ENCODE measurements around the gene CABP5.
"Not testable (repeated sequence)": the region's sequence is repeated elsewhere in the genome, so short reads cannot be mapped to it uniquely, and the experiment has no call there.

The CABP5 gene

DNA sequence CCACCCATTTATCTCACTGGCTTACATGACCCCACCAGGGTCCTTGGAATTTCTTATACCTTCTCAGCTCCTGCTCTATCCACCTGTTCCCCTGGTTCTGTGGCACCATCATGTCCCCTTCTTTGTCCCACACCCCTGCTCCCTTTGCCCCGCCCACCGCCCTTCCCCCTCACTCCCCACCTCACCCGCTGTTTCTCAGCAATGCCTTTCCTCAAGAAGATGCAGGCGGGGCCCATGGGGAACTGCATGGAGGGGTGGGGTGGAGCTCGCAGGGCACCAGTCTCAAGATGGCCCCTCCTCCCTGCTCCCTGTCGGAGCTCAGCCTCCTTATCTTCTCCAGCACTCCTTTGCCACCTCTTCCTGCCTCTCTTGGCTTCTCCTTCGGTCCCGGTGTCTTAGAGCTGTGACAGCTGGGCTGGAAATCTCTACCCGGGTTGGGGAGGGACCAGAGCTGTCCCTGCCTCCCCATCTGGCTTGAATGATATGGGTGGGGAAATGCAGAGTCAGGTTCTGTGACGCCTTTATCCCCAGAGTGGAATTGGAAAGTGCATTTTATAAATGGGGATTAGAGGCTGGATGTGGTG, at the start of gene CABP5:
CABP5 (minus strand) TSS at position 405 of the 584 bp plus-strand sequence; CDS start at position 248, 157 bp downstream.
- Mint-ChIP-seq H3K36me3 (ENCODE audit: low read depth) (no peaks in the 10 kb centered on the region), H3K27me3 (peaks cover 8% of the 10 kb centered on the region), H3K4me1 (ENCODE audit: low read depth) (no peaks in the 10 kb centered on the region), H3K4me3 (no peak within 1 kb of the TSS), H3K9me3 (peaks cover 13% of the 10 kb centered on the region), H3K27ac (no peak within 1 kb of the TSS)
- intact Hi-C loops (cut with micrococcal nuclease), result no loop called here

- H3K27ac Mint-ChIP-seq; H3K4me1 Mint-ChIP-seq (ENCODE audit: low read depth); H3K4me3 Mint-ChIP-seq; H3K27me3 Mint-ChIP-seq; H3K9me3 Mint-ChIP-seq; intact Hi-C loops (cut with micrococcal nuclease); H3K36me3 Mint-ChIP-seq (ENCODE audit: low read depth): not testable (repeated sequence)
Observed at GRCh38 chr19:48091111-48091718, 47.3 kb upstream of the CABP5 start.

DNA sequence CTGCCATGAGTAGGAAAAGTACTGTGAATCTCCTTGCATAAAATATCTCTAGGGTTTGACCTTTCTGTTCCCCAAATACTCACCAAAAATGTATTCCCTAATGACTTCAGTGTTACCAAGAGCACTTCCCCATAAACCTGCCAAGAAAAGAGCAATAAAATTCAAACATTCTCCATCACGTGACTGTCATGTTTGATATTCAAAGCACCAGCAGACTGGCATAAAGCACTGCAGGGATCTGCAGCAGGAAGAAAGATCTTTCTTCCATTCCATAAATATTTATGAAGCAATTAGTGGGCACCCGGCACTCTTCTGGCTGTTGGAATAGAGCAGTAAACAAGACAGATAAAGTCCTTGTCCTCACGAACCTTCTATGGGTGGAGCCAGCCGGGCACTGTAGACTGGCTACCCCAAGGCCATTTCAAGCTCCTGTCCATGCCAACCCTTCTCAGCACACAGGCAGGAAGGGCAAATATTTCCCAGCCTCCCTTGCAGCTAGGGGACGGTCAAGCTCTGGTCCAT, 46.5 kb upstream of the CABP5 start:
- no peaks in the 10 kb centered on the region for H3K9me3 Mint-ChIP-seq
- no peak overlapping the region for H3K4me3 Mint-ChIP-seq
- no peak overlapping the region for H3K27ac Mint-ChIP-seq
- no peaks in the 10 kb centered on the region for H3K36me3 Mint-ChIP-seq (ENCODE audit: low read depth)
- intact Hi-C loops (cut with micrococcal nuclease), result no loop called here
- H3K4me1 Mint-ChIP-seq (ENCODE audit: low read depth), result no peaks in the 10 kb centered on the region
- peaks cover 5% of the 10 kb centered on the region for H3K27me3 Mint-ChIP-seq

DNA sequence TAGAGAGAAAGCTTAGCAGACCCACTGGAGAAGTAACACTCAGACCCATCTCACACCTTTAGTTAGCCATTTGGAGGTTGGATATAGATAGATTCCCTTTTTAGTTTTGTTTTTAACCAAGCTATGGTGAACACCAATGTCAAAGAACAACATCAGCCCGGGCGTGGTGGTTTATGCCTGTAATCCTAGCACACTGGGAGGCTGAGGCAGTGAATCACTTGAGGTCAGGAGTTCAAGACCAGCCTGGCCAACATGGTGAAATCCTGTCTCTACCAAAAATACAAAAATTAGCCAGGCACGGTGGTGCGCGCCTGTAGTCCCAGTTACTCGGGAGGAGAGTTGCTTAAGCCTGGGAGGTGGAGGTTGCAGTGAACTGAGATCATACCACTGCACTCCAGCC, 45.1 kb upstream of the CABP5 start:
- H3K36me3 Mint-ChIP-seq (ENCODE audit: low read depth); H3K27me3 Mint-ChIP-seq; H3K4me3 Mint-ChIP-seq; H3K4me1 Mint-ChIP-seq (ENCODE audit: low read depth); H3K27ac Mint-ChIP-seq; intact Hi-C loops (cut with micrococcal nuclease); H3K9me3 Mint-ChIP-seq: not testable (repeated sequence)

DNA sequence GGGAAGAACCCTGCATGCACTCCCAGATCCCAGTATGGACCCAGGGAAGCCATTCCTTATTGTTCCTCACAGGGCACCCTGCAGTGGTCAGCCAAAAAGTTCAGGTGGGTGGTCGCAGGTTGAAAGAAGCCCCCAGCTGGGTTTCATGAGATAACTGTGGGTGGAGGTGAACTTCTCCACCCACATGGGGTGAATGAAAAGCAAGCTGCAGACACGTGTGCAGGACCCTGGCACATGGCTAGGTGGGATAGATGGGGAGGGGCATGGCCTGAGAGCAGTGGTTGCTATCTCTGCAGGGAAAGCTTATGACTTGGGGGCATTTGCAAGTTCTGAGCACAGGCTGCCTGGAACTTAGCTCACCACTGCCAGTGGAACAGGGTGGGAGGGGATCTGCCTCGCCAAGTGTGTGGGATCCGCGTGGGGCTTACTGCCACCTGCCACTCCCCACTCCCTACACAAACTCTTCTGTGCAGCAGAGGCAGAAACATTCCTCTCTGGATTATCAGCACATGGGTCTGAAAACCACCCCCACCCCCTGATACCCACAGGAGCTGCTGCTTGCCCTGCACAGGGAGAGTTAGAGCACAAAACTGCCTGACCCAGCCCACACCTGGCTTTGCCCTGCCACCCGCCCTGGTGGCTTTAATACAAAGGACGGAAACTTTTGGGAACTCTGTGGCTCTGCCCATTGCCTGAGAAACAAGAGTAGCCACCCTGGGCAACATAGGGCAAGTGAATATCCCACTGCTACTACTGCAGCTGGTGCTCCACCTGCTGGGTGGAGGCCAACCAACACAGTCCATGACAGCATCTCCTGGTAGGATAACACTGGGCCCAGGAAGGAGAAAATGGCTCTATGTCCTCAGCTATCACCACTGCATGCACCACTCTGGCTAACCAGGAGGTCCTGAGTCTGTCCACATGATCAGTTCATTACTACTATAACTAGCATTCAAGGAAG, 42.3 kb upstream of the CABP5 start:
- no peaks in the 10 kb centered on the region for H3K9me3 Mint-ChIP-seq
- intact Hi-C loops (cut with micrococcal nuclease), result no loop called here
- peaks cover 3% of the 10 kb centered on the region for H3K27me3 Mint-ChIP-seq
- H3K36me3 Mint-ChIP-seq (ENCODE audit: low read depth), result no peaks in the 10 kb centered on the region
- no peaks in the 10 kb centered on the region for H3K4me1 Mint-ChIP-seq (ENCODE audit: low read depth)
- H3K27ac Mint-ChIP-seq, result no peak overlapping the region
- H3K4me3 Mint-ChIP-seq, result no peak overlapping the region

DNA sequence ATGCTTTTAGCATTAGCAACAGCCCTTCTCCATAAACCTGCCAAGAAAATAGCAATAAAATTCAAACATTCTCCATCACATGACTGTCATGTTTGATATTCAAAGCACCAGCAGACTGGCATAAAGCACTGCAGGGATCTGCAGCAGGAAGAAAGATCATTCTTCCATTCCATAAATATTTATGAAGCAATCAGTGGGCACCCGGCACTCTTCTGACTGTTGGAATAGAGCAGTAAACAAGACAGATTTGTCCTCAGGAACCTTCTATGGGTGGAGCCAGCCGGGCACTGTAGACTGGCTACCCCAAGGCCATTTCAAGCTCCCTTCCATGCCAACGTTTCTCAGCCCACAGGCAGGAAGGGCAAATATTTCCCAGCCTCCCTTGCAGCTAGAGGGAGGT, 41.2 kb upstream of the CABP5 start:
- intact Hi-C loops (cut with micrococcal nuclease), result no loop called here
- Mint-ChIP-seq H3K27me3 (peaks cover 3% of the 10 kb centered on the region), H3K4me3 (no peak overlapping the region), H3K27ac (no peak overlapping the region), H3K9me3 (no peaks in the 10 kb centered on the region), H3K4me1 (ENCODE audit: low read depth) (no peaks in the 10 kb centered on the region), H3K36me3 (ENCODE audit: low read depth) (no peaks in the 10 kb centered on the region)

DNA sequence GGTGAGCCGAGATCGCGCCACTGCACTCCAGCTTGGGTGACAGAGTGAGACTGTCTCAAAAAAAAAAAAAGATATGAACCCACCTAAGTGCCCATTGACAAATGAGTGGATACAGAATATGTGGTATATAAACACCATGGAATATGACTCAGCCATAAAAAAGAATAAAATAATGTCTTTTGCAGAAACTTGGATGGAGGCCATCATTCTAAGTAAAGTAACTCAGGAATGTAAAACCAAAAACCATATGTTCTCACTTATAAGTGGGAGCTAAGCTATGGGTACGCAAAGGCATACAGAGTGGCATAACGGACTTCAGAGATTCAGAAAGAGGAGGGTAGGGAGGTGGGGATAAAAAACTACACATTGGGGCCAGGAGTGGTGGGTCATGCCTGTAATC, 37.2 kb upstream of the CABP5 start:
- Mint-ChIP-seq H3K27ac (no peak overlapping the region), H3K27me3 (peaks cover 5% of the 10 kb centered on the region)
- intact Hi-C loops (cut with micrococcal nuclease), result no loop called here

DNA sequence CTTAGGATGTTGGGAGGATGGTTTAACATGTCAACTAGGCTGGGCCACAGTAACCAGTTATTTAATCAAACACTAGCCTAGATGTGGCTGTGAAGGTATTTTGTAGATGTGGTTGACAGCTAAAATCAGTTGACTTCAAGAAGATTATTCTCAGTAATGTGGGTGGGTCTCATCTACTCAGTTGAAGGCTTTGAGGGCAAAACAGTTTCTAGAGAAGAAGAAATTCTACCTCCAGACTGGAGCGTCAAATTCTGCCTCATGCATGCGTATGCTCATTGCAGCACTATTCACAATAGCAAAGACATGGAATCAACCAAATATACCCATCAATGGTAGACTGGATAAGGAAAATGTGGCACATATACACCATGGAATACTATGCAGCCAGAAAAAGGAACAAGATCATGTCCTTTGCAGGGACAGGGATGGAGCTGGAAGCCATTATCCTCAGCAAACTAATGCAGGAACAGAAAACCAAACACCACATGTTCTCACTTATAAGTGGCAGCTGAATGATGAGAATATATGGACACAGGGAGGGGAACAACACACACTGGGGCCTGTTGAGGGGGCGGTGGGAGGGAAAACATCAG, 26.4 kb upstream of the CABP5 start:
- H3K36me3 Mint-ChIP-seq (ENCODE audit: low read depth); H3K27ac Mint-ChIP-seq; H3K4me3 Mint-ChIP-seq; H3K27me3 Mint-ChIP-seq; intact Hi-C loops (cut with micrococcal nuclease); H3K9me3 Mint-ChIP-seq; H3K4me1 Mint-ChIP-seq (ENCODE audit: low read depth): not testable (repeated sequence)

More for the DNA sequence above, 37.2 kb upstream of the CABP5 start:
- Mint-ChIP-seq H3K9me3 (no peaks in the 10 kb centered on the region), H3K36me3 (ENCODE audit: low read depth) (no peaks in the 10 kb centered on the region), H3K4me1 (ENCODE audit: low read depth) (no peaks in the 10 kb centered on the region), H3K4me3 (no peak overlapping the region)

GRCh38 chr19:48069435-48069834, 25.6 kb upstream of the CABP5 start:
- H3K4me1 Mint-ChIP-seq (ENCODE audit: low read depth), result no peaks in the 10 kb centered on the region

GRCh38 chr19:48064509-48064908, 20.6 kb upstream of the CABP5 start:
- Mint-ChIP-seq H3K9me3 (no peaks in the 10 kb centered on the region), H3K4me3 (no peak overlapping the region), H3K27ac (no peak overlapping the region), H3K27me3 (peaks cover 16% of the 10 kb centered on the region), H3K4me1 (ENCODE audit: low read depth) (no peaks in the 10 kb centered on the region), H3K36me3 (ENCODE audit: low read depth) (no peaks in the 10 kb centered on the region)
- intact Hi-C loops (cut with micrococcal nuclease), result no loop called here

More at GRCh38 chr19:48069435-48069834, 25.6 kb upstream of the CABP5 start:
- Mint-ChIP-seq H3K27ac (no peak overlapping the region), H3K27me3 (no peaks in the 10 kb centered on the region), H3K4me3 (no peak overlapping the region), H3K36me3 (ENCODE audit: low read depth) (no peaks in the 10 kb centered on the region), H3K9me3 (no peaks in the 10 kb centered on the region)
- intact Hi-C loops (cut with micrococcal nuclease), result no loop called here

DNA sequence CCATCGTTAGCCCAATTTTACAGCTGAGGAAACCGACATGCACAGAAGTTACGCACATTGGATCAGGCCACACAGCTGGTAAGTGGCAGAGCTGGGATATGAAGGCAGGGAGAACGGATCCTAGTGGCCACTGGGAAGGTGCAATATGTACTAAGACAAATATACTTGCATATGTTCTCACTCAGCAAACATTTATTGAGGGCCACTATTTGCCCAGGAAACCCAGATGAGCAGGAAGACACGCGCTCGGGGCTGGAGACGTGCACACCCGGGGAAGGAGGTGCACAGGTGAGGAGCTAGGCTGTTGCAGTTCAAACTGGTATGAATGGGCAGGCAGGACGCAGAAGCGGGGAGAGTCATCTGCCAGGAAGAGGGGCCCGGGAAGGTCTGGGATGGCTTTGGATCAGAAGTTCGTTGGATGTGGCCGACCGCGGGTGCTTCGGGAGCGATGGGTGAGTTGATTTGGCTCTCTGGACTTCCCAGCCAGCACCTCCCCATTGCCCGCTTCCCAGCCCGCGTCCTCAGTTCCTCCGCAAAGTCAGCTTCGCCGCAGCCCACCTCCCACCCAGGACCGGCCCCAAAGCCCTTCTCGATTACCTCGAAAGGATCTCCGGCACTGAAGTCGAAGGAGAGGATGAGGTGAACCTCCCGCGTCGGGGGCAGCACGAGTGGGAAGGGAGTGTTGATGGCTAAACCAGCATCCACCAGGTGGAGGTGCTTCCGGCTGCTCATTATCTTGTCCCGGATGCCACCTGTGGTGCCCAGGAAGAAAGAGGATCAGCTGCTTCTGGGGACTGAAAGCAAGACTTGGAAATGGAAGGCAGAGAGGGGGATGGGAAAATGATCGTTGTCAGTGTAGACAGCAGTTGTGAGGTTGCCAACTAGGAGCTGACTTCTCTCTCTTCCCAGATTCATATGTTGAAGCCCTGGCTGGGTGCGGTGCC, 17.8 kb upstream of the CABP5 start:
- Mint-ChIP-seq H3K4me3 (no peak overlapping the region), H3K9me3 (no peaks in the 10 kb centered on the region), H3K27me3 (peaks cover 16% of the 10 kb centered on the region), H3K36me3 (ENCODE audit: low read depth) (no peaks in the 10 kb centered on the region), H3K27ac (no peak overlapping the region), H3K4me1 (ENCODE audit: low read depth) (no peaks in the 10 kb centered on the region)
- intact Hi-C loops (cut with micrococcal nuclease), result no loop called here

DNA sequence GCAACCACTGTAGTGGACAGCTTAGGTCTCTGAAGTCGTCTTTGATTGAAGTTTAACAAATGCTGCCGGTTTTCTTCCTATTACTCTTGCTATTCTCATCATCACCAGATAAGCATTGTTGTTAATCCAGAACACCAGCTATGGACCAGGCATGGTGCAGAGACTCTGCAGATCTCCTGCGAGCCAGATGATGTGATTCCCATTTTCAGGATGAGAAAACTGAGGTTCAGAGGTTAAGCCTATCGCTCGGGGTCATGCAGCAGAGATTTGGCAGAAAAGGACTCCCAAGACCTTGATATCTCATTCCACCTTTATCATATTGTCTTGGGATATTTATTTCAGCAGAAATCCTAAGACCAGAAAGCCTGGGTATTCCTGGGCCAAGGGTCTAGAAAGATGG, 16.5 kb upstream of the CABP5 start:
- H3K27me3 Mint-ChIP-seq, result peaks cover 16% of the 10 kb centered on the region
- H3K27ac Mint-ChIP-seq, result no peak overlapping the region
- intact Hi-C loops (cut with micrococcal nuclease), result no loop called here
- no peaks in the 10 kb centered on the region for H3K36me3 Mint-ChIP-seq (ENCODE audit: low read depth)
- H3K4me3 Mint-ChIP-seq, result no peak overlapping the region
- no peaks in the 10 kb centered on the region for H3K9me3 Mint-ChIP-seq
- H3K4me1 Mint-ChIP-seq (ENCODE audit: low read depth), result no peaks in the 10 kb centered on the region

DNA sequence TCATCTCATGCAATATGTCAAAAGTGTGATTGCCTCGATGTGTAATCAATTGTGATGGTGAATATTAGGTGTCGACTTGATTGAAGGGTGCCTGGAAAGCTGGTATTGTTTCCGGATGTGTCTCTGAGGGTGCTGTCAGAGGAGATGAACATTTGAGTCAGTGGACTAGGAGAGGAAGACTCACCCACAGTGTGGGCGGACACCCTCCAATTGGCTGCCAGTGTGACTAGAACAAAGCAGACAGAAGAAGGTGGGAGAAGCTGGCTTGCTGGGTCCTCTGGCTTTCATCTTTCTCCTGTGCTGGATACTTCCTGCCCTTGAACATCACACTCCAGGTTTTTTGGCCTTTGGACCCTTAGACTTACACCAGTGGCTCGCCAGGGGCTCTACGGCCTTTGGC, 15.5 kb upstream of the CABP5 start:
- Mint-ChIP-seq H3K4me1 (ENCODE audit: low read depth) (no peaks in the 10 kb centered on the region), H3K4me3 (no peak overlapping the region), H3K27ac (no peak overlapping the region), H3K36me3 (ENCODE audit: low read depth) (no peaks in the 10 kb centered on the region), H3K9me3 (no peaks in the 10 kb centered on the region), H3K27me3 (peaks cover 16% of the 10 kb centered on the region)
- intact Hi-C loops (cut with micrococcal nuclease), result no loop called here

Data from dendritic cell treated with granulocyte-macrophage colony-stimulating factor and Interleukin-4, amounts not matched to agents 40 ng/mL and 50 ng/mL, for 4 days (primary cell).